ENCODE data around the gene INPP5A. TPM values are rescaled to one million over a fixed set of nuclear protein-coding genes. Genes with fewer than 3 reads are reported as not detected.
A peak's percentile ranks its signal among the peaks of the same experiment; 100 is the strongest.

INPP5A gene
- total and polyA plus RNA-seq, 10 donors, result 11.1 to 41.3 (median 30.8) TPM

GRCh38 chr10:132641966-132642731 lies 104.6 kb downstream of the INPP5A start:
- WGBS, 5 donors, result 83 to 95% (median 92%) methylated on average over 30 to 33 of the region's 33 CpGs
- Histone ChIP-seq H3K4me1 (peaks cover 7 to 48% (median 27%) of the 10 kb centered on the region in 6 donors), H3K4me3 (no peak overlapping the region), H3K9me3 (peaks cover 0 to 9% (median 0%) of the 10 kb centered on the region in 8 donors), H3K27ac (no peak overlapping the region), H3K27me3 (replicated peaks in 1 of 7) (no peaks in the 10 kb centered on the region), H3K36me3 (peaks cover 0 to 31% (median 8%) of the 10 kb centered on the region in 6 donors)
- no peak for TF ChIP-seq CTCF (IDR thresholded peaks at IDR 0.05 in 8 of 11, conservative IDR thresholded peaks at IDR 0.05 in 3 of 11)
- peak in 1 of 3 donors; percentile 12 for TF ChIP-seq POLR2AphosphoS5 (IDR thresholded peaks at IDR 0.05)
- DNase-seq, result peak; percentile 69
- intact Hi-C loops (cut with DNase I; ENCODE audit: low total_unique reads), result no loop called here

DNA sequence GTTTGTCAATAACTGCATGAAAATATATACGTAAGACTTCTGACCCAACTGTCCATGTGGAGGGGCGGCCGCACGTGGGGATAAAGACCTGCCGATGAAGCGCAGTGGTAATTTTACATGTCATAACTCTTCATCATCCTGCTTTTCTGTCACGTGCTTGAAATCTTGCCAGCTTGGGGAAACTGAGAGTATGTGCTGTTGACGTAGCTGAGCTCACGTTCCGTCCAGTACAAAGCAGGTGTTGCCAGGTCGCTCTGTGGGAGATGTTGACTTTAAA lies 105.1 kb downstream of the INPP5A start:
- Histone ChIP-seq H3K4me3 (no peak overlapping the region), H3K36me3 (peaks cover 0 to 36% (median 10%) of the 10 kb centered on the region in 6 donors), H3K9me3 (peaks cover 0 to 9% (median 0%) of the 10 kb centered on the region in 8 donors), H3K4me1 (peaks cover 5 to 43% (median 23%) of the 10 kb centered on the region in 6 donors), H3K27ac (no peak overlapping the region), H3K27me3 (replicated peaks in 1 of 7) (no peaks in the 10 kb centered on the region)
- WGBS, 5 donors, result 93 to 96% (median 95%) methylated on average over 11 of the region's 11 CpGs
- intact Hi-C loops (cut with DNase I; ENCODE audit: low total_unique reads), result no loop called here
- no peak for DNase-seq
- TF ChIP-seq CTCF (IDR thresholded peaks at IDR 0.05 in 8 of 11, conservative IDR thresholded peaks at IDR 0.05 in 3 of 11), result no peak
- no peak for TF ChIP-seq POLR2A (IDR thresholded peaks at IDR 0.05)
- no peak for TF ChIP-seq POLR2AphosphoS5 (IDR thresholded peaks at IDR 0.05)

DNA sequence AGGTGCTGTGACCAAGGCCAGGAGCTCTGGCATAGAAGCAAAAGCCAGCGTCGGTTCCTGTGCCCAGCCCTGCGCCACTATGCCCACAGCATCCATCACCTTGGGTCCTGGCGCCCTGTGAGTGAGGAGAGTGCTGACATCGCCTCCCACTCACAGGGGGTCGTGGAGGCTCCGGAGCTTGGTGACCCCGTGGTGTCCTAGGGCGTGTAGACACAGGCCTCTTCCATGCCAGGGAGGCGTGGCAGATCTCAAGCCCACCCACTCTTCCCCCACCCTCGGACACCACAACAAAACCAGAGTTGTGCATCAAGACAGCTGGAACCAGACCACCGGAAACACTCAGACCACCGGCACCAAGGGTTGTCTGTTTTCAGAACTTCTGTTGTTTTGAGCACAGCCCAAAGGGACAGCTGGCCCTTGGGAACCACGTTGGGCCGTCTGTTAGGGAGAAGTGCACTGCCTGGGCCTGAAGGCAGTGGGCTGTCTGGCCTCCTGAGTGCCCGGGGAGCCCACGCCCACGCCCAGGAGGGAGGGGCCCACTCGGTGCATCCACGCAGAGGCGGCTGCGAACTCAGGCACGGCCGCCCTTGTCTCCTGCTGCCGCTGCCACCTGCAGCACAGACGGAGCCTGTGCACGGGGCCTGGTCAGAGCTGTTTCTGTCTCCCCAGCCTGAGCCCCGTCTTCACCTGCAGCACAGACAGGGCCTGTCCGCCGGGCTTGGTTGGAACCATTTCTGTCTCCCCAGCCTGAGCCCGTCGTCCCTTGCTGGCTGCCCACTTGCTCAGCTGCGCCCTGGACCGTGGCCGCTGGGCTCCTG lies 106.3 kb downstream of the INPP5A start:
- Histone ChIP-seq H3K9me3 (peaks cover 0 to 9% (median 0%) of the 10 kb centered on the region in 8 donors), H3K36me3 (peaks cover 0 to 46% (median 10%) of the 10 kb centered on the region in 6 donors), H3K4me1 (peaks cover 0 to 33% (median 15%) of the 10 kb centered on the region in 6 donors), H3K27ac (no peak overlapping the region), H3K4me3 (no peak overlapping the region), H3K27me3 (replicated peaks in 1 of 7) (no peaks in the 10 kb centered on the region)
- WGBS, 5 donors, result 79 to 92% (median 83%) methylated on average over 16 to 35 of the region's 35 CpGs
- TF ChIP-seq POLR2A (IDR thresholded peaks at IDR 0.05) (no peak), CTCF (IDR thresholded peaks at IDR 0.05 in 8 of 11, conservative IDR thresholded peaks at IDR 0.05 in 3 of 11) (no peak), POLR2AphosphoS5 (IDR thresholded peaks at IDR 0.05) (no peak)
- intact Hi-C loops (cut with DNase I; ENCODE audit: low total_unique reads), result no loop called here
- DNase-seq, result peak; percentile 71
